ENCODE results near the gene KCTD5. TPM values are rescaled to one million over a fixed set of nuclear protein-coding genes. Genes with fewer than 3 reads are reported as not detected.

KCTD5 gene
- total RNA-seq, 1 experiment from 2014 or later: 57.7 TPM

- Histone ChIP-seq H3K27ac (no peak overlapping the region), H3K27me3 (replicated peaks) (no peaks in the 10 kb centered on the region), H3K4me3 (no peak overlapping the region), H3K9me3 (replicated peaks) (no peaks in the 10 kb centered on the region), H3K4me1 (replicated peaks) (no peaks in the 10 kb centered on the region), H3K36me3 (peaks cover 55% of the 10 kb centered on the region)
- DNase-seq (ENCODE audit: low read depth in 1 of 2, low spot score in 2 of 2): no peak
Measured at GRCh38 chr16:2697401-2697948, 15.2 kb downstream of the KCTD5 start.

GRCh38 chr16:2698103-2698870, 16.0 kb downstream of the KCTD5 start:
- Histone ChIP-seq H3K4me1 (replicated peaks) (no peaks in the 10 kb centered on the region), H3K27ac (no peak overlapping the region)
- DNase-seq (ENCODE audit: low read depth in 1 of 2, low spot score in 2 of 2): no peak

GRCh38 chr16:2698965-2699750, 16.8 kb downstream of the KCTD5 start:
- H3K27ac ChIP-seq: no peak overlapping the region
- no peak overlapping the region for H3K4me3 ChIP-seq
- H3K9me3 ChIP-seq (replicated peaks): no peaks in the 10 kb centered on the region
- H3K27me3 ChIP-seq (replicated peaks): no peaks in the 10 kb centered on the region
- no peaks in the 10 kb centered on the region for H3K4me1 ChIP-seq (replicated peaks)
- H3K36me3 ChIP-seq: peaks cover 68% of the 10 kb centered on the region
- no peak for DNase-seq (ENCODE audit: low read depth in 1 of 2, low spot score in 2 of 2)

More at GRCh38 chr16:2698103-2698870, 16.0 kb downstream of the KCTD5 start:
- Histone ChIP-seq H3K4me3 (no peak overlapping the region), H3K9me3 (replicated peaks) (no peaks in the 10 kb centered on the region), H3K36me3 (peaks cover 61% of the 10 kb centered on the region), H3K27me3 (replicated peaks) (no peaks in the 10 kb centered on the region)

- no peak overlapping the region for H3K4me3 ChIP-seq
- H3K9me3 ChIP-seq (replicated peaks): no peaks in the 10 kb centered on the region
- peaks cover 74% of the 10 kb centered on the region for H3K36me3 ChIP-seq
- no peak for DNase-seq (ENCODE audit: low read depth in 1 of 2, low spot score in 2 of 2)
- no peaks in the 10 kb centered on the region for H3K4me1 ChIP-seq (replicated peaks)
- no peaks in the 10 kb centered on the region for H3K27me3 ChIP-seq (replicated peaks)
- H3K27ac ChIP-seq: no peak overlapping the region
Measured at GRCh38 chr16:2699791-2700600, 17.7 kb downstream of the KCTD5 start.

- Histone ChIP-seq H3K4me3 (no peak overlapping the region), H3K27ac (no peak overlapping the region), H3K36me3 (peaks cover 82% of the 10 kb centered on the region), H3K9me3 (replicated peaks) (no peaks in the 10 kb centered on the region), H3K27me3 (replicated peaks) (no peaks in the 10 kb centered on the region), H3K4me1 (replicated peaks) (no peaks in the 10 kb centered on the region)
- no peak for DNase-seq (ENCODE audit: low read depth in 1 of 2, low spot score in 2 of 2)
Measured at GRCh38 chr16:2700786-2701185, 18.5 kb downstream of the KCTD5 start.

- H3K27ac ChIP-seq: no peak overlapping the region
- H3K27me3 ChIP-seq (replicated peaks): no peaks in the 10 kb centered on the region
- no peaks in the 10 kb centered on the region for H3K4me1 ChIP-seq (replicated peaks)
- no peak for DNase-seq (ENCODE audit: low read depth in 1 of 2, low spot score in 2 of 2)
- no peak overlapping the region for H3K4me3 ChIP-seq
- H3K36me3 ChIP-seq: peaks cover 83% of the 10 kb centered on the region
- no peaks in the 10 kb centered on the region for H3K9me3 ChIP-seq (replicated peaks)
Measured at GRCh38 chr16:2701272-2701671, 18.9 kb downstream of the KCTD5 start.

- H3K27me3 ChIP-seq (replicated peaks): no peaks in the 10 kb centered on the region
- H3K4me1 ChIP-seq (replicated peaks): no peaks in the 10 kb centered on the region
- no peak for DNase-seq (ENCODE audit: low read depth in 1 of 2, low spot score in 2 of 2)
- no peak overlapping the region for H3K27ac ChIP-seq
- peaks cover 81% of the 10 kb centered on the region for H3K36me3 ChIP-seq
- no peak overlapping the region for H3K4me3 ChIP-seq
- no peaks in the 10 kb centered on the region for H3K9me3 ChIP-seq (replicated peaks)
Measured at GRCh38 chr16:2701713-2702437, 19.6 kb downstream of the KCTD5 start.

GRCh38 chr16:2702438-2702825, 20.1 kb downstream of the KCTD5 start:
- H3K9me3 ChIP-seq (replicated peaks): no peaks in the 10 kb centered on the region
- H3K27me3 ChIP-seq (replicated peaks): no peaks in the 10 kb centered on the region
- H3K4me3 ChIP-seq: no peak overlapping the region
- peaks cover 81% of the 10 kb centered on the region for H3K36me3 ChIP-seq
- DNase-seq (ENCODE audit: low read depth in 1 of 2, low spot score in 2 of 2): no peak
- H3K4me1 ChIP-seq (replicated peaks): no peaks in the 10 kb centered on the region
- H3K27ac ChIP-seq: no peak overlapping the region

GRCh38 chr16:2702871-2703745, 20.8 kb downstream of the KCTD5 start:
- H3K36me3 ChIP-seq: peaks cover 81% of the 10 kb centered on the region
- no peak for DNase-seq (ENCODE audit: low read depth in 1 of 2, low spot score in 2 of 2)

GRCh38 chr16:2704166-2704982, 22.1 kb downstream of the KCTD5 start:
- no peak for DNase-seq (ENCODE audit: low read depth in 1 of 2, low spot score in 2 of 2)
- Histone ChIP-seq H3K36me3 (peaks cover 74% of the 10 kb centered on the region), H3K4me3 (no peak overlapping the region), H3K27ac (no peak overlapping the region), H3K4me1 (replicated peaks) (no peaks in the 10 kb centered on the region), H3K27me3 (replicated peaks) (no peaks in the 10 kb centered on the region), H3K9me3 (replicated peaks) (no peaks in the 10 kb centered on the region)

More at GRCh38 chr16:2702871-2703745, 20.8 kb downstream of the KCTD5 start:
- Histone ChIP-seq H3K27ac (no peak overlapping the region), H3K9me3 (replicated peaks) (no peaks in the 10 kb centered on the region), H3K4me1 (replicated peaks) (no peaks in the 10 kb centered on the region), H3K27me3 (replicated peaks) (no peaks in the 10 kb centered on the region), H3K4me3 (no peak overlapping the region)

- H3K9me3 ChIP-seq (replicated peaks): no peaks in the 10 kb centered on the region
Measured at GRCh38 chr16:2704983-2705275, 22.6 kb downstream of the KCTD5 start.

GRCh38 chr16:2705351-2705750, 23.0 kb downstream of the KCTD5 start:
- Histone ChIP-seq H3K27ac (no peak overlapping the region), H3K36me3 (peaks cover 72% of the 10 kb centered on the region), H3K4me1 (replicated peaks) (no peaks in the 10 kb centered on the region), H3K9me3 (replicated peaks) (no peaks in the 10 kb centered on the region), H3K27me3 (replicated peaks) (no peaks in the 10 kb centered on the region), H3K4me3 (no peak overlapping the region)
- no peak for DNase-seq (ENCODE audit: low read depth in 1 of 2, low spot score in 2 of 2)

More at GRCh38 chr16:2704983-2705275, 22.6 kb downstream of the KCTD5 start:
- H3K27ac ChIP-seq: no peak overlapping the region
- DNase-seq (ENCODE audit: low read depth in 1 of 2, low spot score in 2 of 2): no peak
- H3K27me3 ChIP-seq (replicated peaks): no peaks in the 10 kb centered on the region
- no peak overlapping the region for H3K4me3 ChIP-seq
- H3K4me1 ChIP-seq (replicated peaks): no peaks in the 10 kb centered on the region
- peaks cover 74% of the 10 kb centered on the region for H3K36me3 ChIP-seq
